A673 (cell line): ENCODE data around the gene PHACTR2. TPM values are rescaled to one million over a fixed set of nuclear protein-coding genes. Genes with fewer than 3 reads are reported as not detected.

Source experiments
- BruUV-seq: library from RNA; stranded (reverse); fragments of 400-500 nt; replicated peaks from 2 replicates; lab custom pipeline; 2021; lab: Mats Ljungman, UMichigan
- CTCF ChIA-PET: fragments of 300-600 bp; sonication (Branson Sonifier 250); formaldehyde crosslinking; loops from one replicate; lab custom pipeline; 2022; ENCODE audit warnings: antibody characterized with exemption; lab: Charles Lee
- POLR2A ChIA-PET: fragments of 300-600 bp; sonication (Branson Sonifier 250); formaldehyde crosslinking; loops from one replicate; lab custom pipeline; 2022; ENCODE audit warnings: antibody characterized with exemption; ENCODE audit not compliant: low non-redundant PET; lab: Charles Lee
- DNase-seq: peaks from one replicate; pipeline ENCODE4 v3.0.0-alpha.2; 2015; ENCODE audit warnings: low spot score
- H3K27ac ChIP-seq: fragments of 200-600 bp; sonication (generic); 2 replicates; pipeline ENCODE4 v1.5.1; 2016; ENCODE audit warnings: mixed run types, low read depth, mild to moderate bottlenecking, mixed read lengths, antibody characterized with exemption, low read length; ENCODE audit not compliant: poor library complexity, severe bottlenecking
- H3K27me3 ChIP-seq: fragments of 200-600 bp; sonication (generic); replicated peaks from 2 replicates; pipeline ENCODE4 v1.6.1; 2017; ENCODE audit warnings: mixed run types, low read depth, mild to moderate bottlenecking, mixed read lengths, antibody characterized with exemption, low read length; ENCODE audit not compliant: insufficient read depth, poor library complexity
- H3K36me3 ChIP-seq: fragments of 200-600 bp; sonication (generic); 2 replicates; pipeline ENCODE4 v1.6.1; 2016; ENCODE audit warnings: mixed run types, mild to moderate bottlenecking, mixed read lengths, antibody characterized with exemption, low read length; ENCODE audit not compliant: insufficient read depth, poor library complexity, severe bottlenecking
- H3K4me1 ChIP-seq: fragments of 200-600 bp; sonication (generic); 2 replicates; pipeline ENCODE4 v1.6.1; 2017; ENCODE audit warnings: mixed run types, mild to moderate bottlenecking, mixed read lengths, antibody characterized with exemption, low read length; ENCODE audit not compliant: insufficient read depth, poor library complexity, severe bottlenecking
- H3K4me3 ChIP-seq: fragments of 200-600 bp; sonication (generic); 2 replicates; pipeline ENCODE4 v1.5.1; 2016; ENCODE audit warnings: low read depth, mixed run types, mild to moderate bottlenecking, mixed read lengths, low read length; ENCODE audit not compliant: poor library complexity, severe bottlenecking
- H3K9me3 ChIP-seq: fragments of 200-600 bp; sonication (generic); 2 replicates; pipeline ENCODE4 v1.6.1; 2016; ENCODE audit warnings: mixed run types, low read depth, mild to moderate bottlenecking, mixed read lengths, antibody characterized with exemption, low read length; ENCODE audit not compliant: poor library complexity, severe bottlenecking
- CTCF ChIP-seq: fragments of 300-800, 200-600 bp; sonication (generic); conservative IDR thresholded peaks from 2 replicates; pipeline ENCODE4 v1.5.1; 2017; ENCODE audit warnings: low read depth, mild to moderate bottlenecking, antibody characterized with exemption, low read length, moderate library complexity, mixed read lengths
- EZH2 ChIP-seq: fragments of 200-600 bp; sonication (generic); IDR thresholded peaks from 2 replicates; pipeline ENCODE4 v1.6.1; 2017; ENCODE audit warnings: borderline replicate concordance, low read depth, mild to moderate bottlenecking, mixed read lengths, antibody characterized with exemption, low read length; ENCODE audit not compliant: poor library complexity, severe bottlenecking
- intact Hi-C: fragments of 100-400 bp; cut with micrococcal nuclease; formaldehyde crosslinking; loops from one replicate; pipeline ENCODE4 v1.10.0; 2022; ENCODE audit not compliant: unreplicated experiment
- total RNA-seq: library from RNA; stranded (reverse); gene quantifications from 2 replicates; pipeline ENCODE4 v1.2.3, GENCODE V29; 2021

Gene PHACTR2
- total RNA-seq, 1 experiment from 2014 or later: 2.4 TPM

GRCh38 chr6:143839196-143839595 lies 161.4 kb downstream of the PHACTR2 start:
- Histone ChIP-seq H3K36me3 (no peaks in the 10 kb centered on the region), H3K4me3 (no peak overlapping the region), H3K9me3 (no peaks in the 10 kb centered on the region), H3K27me3 (no peaks in the 10 kb centered on the region), H3K27ac (no peak overlapping the region), H3K4me1 (peaks cover under 1% of the 10 kb centered on the region)
- POLR2A ChIA-PET: no interaction called here
- CTCF ChIA-PET: no interaction called here
- DNase-seq: no peak
- no TSS peak for BruUV-seq
- intact Hi-C loops: no loop called here
- TF ChIP-seq EZH2 (no peak), CTCF (no peak)

GRCh38 chr6:143840595-143841265 lies 163.0 kb downstream of the PHACTR2 start:
- intact Hi-C loops: loop anchor here (10.0 kb wide), 1 partner anchor 166 kb away; the partner anchor contains the start of gene PHACTR2
- no TSS peak for BruUV-seq
- CTCF ChIA-PET: no interaction called here

GRCh38 chr6:143842461-143842901 lies 164.7 kb downstream of the PHACTR2 start:
- POLR2A ChIA-PET: no interaction called here
- intact Hi-C loops: loop anchor here (10.0 kb wide), 1 partner anchor 168 kb away; the partner anchor contains the start of gene PHACTR2
- Histone ChIP-seq H3K27me3 (no peaks in the 10 kb centered on the region), H3K4me1 (peaks cover 4% of the 10 kb centered on the region), H3K27ac (peak overlapping the region; percentile 86), H3K36me3 (peaks cover 31% of the 10 kb centered on the region), H3K4me3 (peak overlapping the region; percentile 68), H3K9me3 (no peaks in the 10 kb centered on the region)
- CTCF ChIA-PET: interaction anchor here (0.6 kb wide), 1 partner anchor 267 kb away, joined by 3 read pairs; no protein-coding TSS in a partner anchor
- TSS peak; percentile 98 for BruUV-seq
- no peak for DNase-seq
- TF ChIP-seq CTCF: no peak
- no peak for TF ChIP-seq EZH2

More at GRCh38 chr6:143840595-143841265, 163.0 kb downstream of the PHACTR2 start:
- no peaks in the 10 kb centered on the region for H3K9me3 ChIP-seq
- H3K4me3 ChIP-seq: no peak overlapping the region
- peaks cover 4% of the 10 kb centered on the region for H3K4me1 ChIP-seq
- no peak for TF ChIP-seq CTCF
- no peak for TF ChIP-seq EZH2
- no peak for DNase-seq
- no peaks in the 10 kb centered on the region for H3K27me3 ChIP-seq
- H3K36me3 ChIP-seq: peaks cover 14% of the 10 kb centered on the region
- POLR2A ChIA-PET: no interaction called here
- no peak overlapping the region for H3K27ac ChIP-seq
